GM12878 (cell line): Measurements from ENCODE around the gene ISCA2. TPM values are rescaled to one million over a fixed set of nuclear protein-coding genes. Genes with fewer than 3 reads are reported as not detected.

ENCODE experiments used
- ATAC-seq: fragments of 200-7000 bp; cut with Tn5 transposase; 3 replicates; pipeline ENCODE4 v1.9.1; 2020; ENCODE audit warnings: mild to moderate bottlenecking, moderate library complexity
- BruUV-seq: library from RNA; stranded (reverse); fragments of 400-500 nt; replicated peaks from 2 replicates; lab custom pipeline; 2021; lab: Mats Ljungman, UMichigan
- CTCF ChIA-PET: fragments of 300-600 bp; sonication (Branson Sonifier 250); formaldehyde crosslinking; extraction: SDS; loops from one replicate; lab custom pipeline; 2021; ENCODE audit warnings: inconsistent platforms; lab: Yijun Ruan, JAX
- POLR2A ChIA-PET: fragments of 350-600 bp; formaldehyde crosslinking; extraction: SDS; loops from one replicate; lab custom pipeline; 2021; ENCODE audit warnings: inconsistent platforms; lab: Charles Lee
- RAD21 ChIA-PET: fragments of 300-600 bp; sonication (Branson Sonifier 250); formaldehyde crosslinking; loops from one replicate; lab custom pipeline; 2023; ENCODE audit warnings: antibody characterized with exemption; ENCODE audit not compliant: unreplicated experiment; lab: Charles Lee
- SMC1A ChIA-PET: fragments of 300-600 bp; sonication (Branson Sonifier 250); formaldehyde crosslinking; loops from one replicate; lab custom pipeline; 2023; ENCODE audit not compliant: unreplicated experiment, uncharacterized antibody; lab: Charles Lee
- DNase-seq: peaks from one replicate; pipeline ENCODE4 v3.0.0-alpha.2; 2011; ENCODE audit warnings: low read depth, low spot score
- FAIRE-seq: peaks from 3 replicates; lab custom pipeline; 2011; peaks lifted over from hg19 to GRCh38; lab: Jason Lieb, UNC
- H2AFZ ChIP-seq: 2 replicates; pipeline ENCODE4 v1.6.0; 2011; ENCODE audit warnings: low read depth, low read length, control low read depth; ENCODE audit not compliant: control insufficient read depth
- H3K27ac ChIP-seq: 2 replicates; pipeline ENCODE4 v1.5.1; 2011; ENCODE audit warnings: control low read depth; ENCODE audit not compliant: control insufficient read depth, insufficient read depth
- H3K27me3 ChIP-seq, 2 experiments: replicated peaks in 1 of 2; 2 replicates each; pipeline versions ENCODE4 v1.6.0 to v1.6.1; 2011; ENCODE audit warnings: low read length in 1 of 2; ENCODE audit not compliant: control insufficient read depth in 2 of 2, insufficient read depth in 2 of 2
- H3K36me3 ChIP-seq, 2 experiments: 2 replicates each; pipeline ENCODE4 v1.5.1; 2011; ENCODE audit warnings: low read length in 1 of 2; ENCODE audit not compliant: control insufficient read depth in 2 of 2, insufficient read depth in 2 of 2
- H3K4me1 ChIP-seq: 2 replicates; pipeline ENCODE4 v1.6.1; 2011; ENCODE audit warnings: mild to moderate bottlenecking, low read length, moderate library complexity, mixed read lengths; ENCODE audit not compliant: control insufficient read depth, insufficient read depth
- H3K4me2 ChIP-seq: 2 replicates; pipeline ENCODE4 v1.6.0; 2011; ENCODE audit warnings: control low read depth; ENCODE audit not compliant: control insufficient read depth, insufficient read depth
- H3K4me3 ChIP-seq: fragments of 200-600 bp; sonication (generic); 2 replicates; pipeline ENCODE4 v1.5.1; 2016
- H3K79me2 ChIP-seq: 2 replicates; pipeline ENCODE4 v1.6.0; 2011; ENCODE audit warnings: low read length; ENCODE audit not compliant: control insufficient read depth, insufficient read depth
- H3K9ac ChIP-seq: 2 replicates; pipeline ENCODE4 v1.8.0; 2011; ENCODE audit warnings: low read length, control low read depth, mixed read lengths; ENCODE audit not compliant: control insufficient read depth, insufficient read depth
- H3K9me3 ChIP-seq: replicated peaks from 3 replicates; pipeline ENCODE4 v1.5.1; 2011; ENCODE audit warnings: mild to moderate bottlenecking, low read length; ENCODE audit not compliant: control insufficient read depth, insufficient read depth
- H4K20me1 ChIP-seq: 2 replicates; pipeline ENCODE4 v1.6.0; 2011; ENCODE audit not compliant: control insufficient read depth, insufficient read depth
- FOXM1 ChIP-seq: IDR thresholded peaks from 2 replicates; pipeline ENCODE4 v1.6.1; 2012; ENCODE audit warnings: low read depth, mild to moderate bottlenecking, inconsistent platforms, low read length, moderate library complexity
- JUNB ChIP-seq: IDR thresholded peaks from 2 replicates; pipeline ENCODE4 v1.6.1; 2016; ENCODE audit warnings: antibody characterized with exemption, mild to moderate bottlenecking
- PKNOX1 ChIP-seq: fragments of 450-650 bp; IDR thresholded peaks from 2 replicates; pipeline ENCODE4 v1.6.1; 2016; ENCODE audit warnings: mild to moderate bottlenecking
- PRDM15 ChIP-seq: fragments of 450-650 bp; formaldehyde crosslinking; IDR thresholded peaks from 2 replicates; pipeline ENCODE4 v1.4.0; 2020; ENCODE audit warnings: mild to moderate bottlenecking, moderate library complexity
- SMAD5 ChIP-seq: IDR thresholded peaks from 2 replicates; pipeline ENCODE4 v1.6.1; 2016; ENCODE audit warnings: antibody characterized with exemption, low read depth
- TBL1XR1 ChIP-seq: IDR thresholded peaks from 2 replicates; pipeline ENCODE4 v1.6.1; 2012; ENCODE audit warnings: low read depth, low read length, improper control_type of control experiment
- in situ Hi-C: fragments of 300-500 bp; cut with MboI; formaldehyde crosslinking; loops from 9 replicates; pipeline ENCODE4 v1.14.3; 2018; ENCODE audit warnings: mixed read lengths
- intact Hi-C: fragments of 100-400 bp; cut with micrococcal nuclease; formaldehyde crosslinking; loops from one replicate; pipeline ENCODE4 v1.14.2; 2022; ENCODE audit not compliant: unreplicated experiment
- polyA plus RNA-seq, 11 experiments: library from polyadenylated mRNA; depleted of rRNA in 4 of 11; unstranded in 6 of 11; stranded (reverse) in 5 of 11; fragments of >200 nt; fragmentation: Nextera tagmentation in 4 of 11; fragmentation: Illumina TruSeq in 1 of 11; extraction: Ambion mirVana in 4 of 11; extraction: Trizol in 1 of 11; gene quantifications; 1 replicate in 1 of 11; 2 replicates in 10 of 11; pipeline versions ENCODE4 v1.2.1 to v1.2.3, GENCODE V29; 2011 to 2016; ENCODE audit warnings: inconsistent platforms in 2 of 11, missing spikeins in 2 of 11, low read depth in 1 of 11
- total RNA-seq, 4 experiments: library from RNA; depleted of rRNA in 3 of 4; stranded (reverse); fragments of >200 nt in 3 of 4; fragmentation: Illumina TruSeq in 1 of 4; extraction: Trizol in 1 of 4; gene quantifications; 2 replicates each; pipeline versions ENCODE4 v1.2.1 to v1.2.3, GENCODE V29; 2013 to 2021
- TF ChIP-seq, protein P1 (sequence below): fragments of 450-650 bp; IDR thresholded peaks from 2 replicates; pipeline ENCODE4 v1.6.1; 2017; ENCODE audit warnings: mild to moderate bottlenecking, moderate library complexity
- TF ChIP-seq, protein P2 (sequence below): IDR thresholded peaks from 2 replicates; pipeline ENCODE4 v1.6.1; 2011; ENCODE audit warnings: low read depth, mild to moderate bottlenecking, low read length, moderate library complexity, borderline replicate concordance; ENCODE audit errors: extremely low read depth
- TF ChIP-seq, protein P3 (sequence below): fragments of 150-350 bp; IDR thresholded peaks from 2 replicates; pipeline ENCODE4 v1.6.1; 2016; ENCODE audit warnings: low read depth, low read length

ISCA2 gene
- total and polyA plus RNA-seq, 10 of the 15 experiments (the other 5 are each of a cell fraction or from before 2014, with no cell fraction given): 7.5 to 116 (median 32.5) TPM

- TF ChIP-seq, protein P1, sequence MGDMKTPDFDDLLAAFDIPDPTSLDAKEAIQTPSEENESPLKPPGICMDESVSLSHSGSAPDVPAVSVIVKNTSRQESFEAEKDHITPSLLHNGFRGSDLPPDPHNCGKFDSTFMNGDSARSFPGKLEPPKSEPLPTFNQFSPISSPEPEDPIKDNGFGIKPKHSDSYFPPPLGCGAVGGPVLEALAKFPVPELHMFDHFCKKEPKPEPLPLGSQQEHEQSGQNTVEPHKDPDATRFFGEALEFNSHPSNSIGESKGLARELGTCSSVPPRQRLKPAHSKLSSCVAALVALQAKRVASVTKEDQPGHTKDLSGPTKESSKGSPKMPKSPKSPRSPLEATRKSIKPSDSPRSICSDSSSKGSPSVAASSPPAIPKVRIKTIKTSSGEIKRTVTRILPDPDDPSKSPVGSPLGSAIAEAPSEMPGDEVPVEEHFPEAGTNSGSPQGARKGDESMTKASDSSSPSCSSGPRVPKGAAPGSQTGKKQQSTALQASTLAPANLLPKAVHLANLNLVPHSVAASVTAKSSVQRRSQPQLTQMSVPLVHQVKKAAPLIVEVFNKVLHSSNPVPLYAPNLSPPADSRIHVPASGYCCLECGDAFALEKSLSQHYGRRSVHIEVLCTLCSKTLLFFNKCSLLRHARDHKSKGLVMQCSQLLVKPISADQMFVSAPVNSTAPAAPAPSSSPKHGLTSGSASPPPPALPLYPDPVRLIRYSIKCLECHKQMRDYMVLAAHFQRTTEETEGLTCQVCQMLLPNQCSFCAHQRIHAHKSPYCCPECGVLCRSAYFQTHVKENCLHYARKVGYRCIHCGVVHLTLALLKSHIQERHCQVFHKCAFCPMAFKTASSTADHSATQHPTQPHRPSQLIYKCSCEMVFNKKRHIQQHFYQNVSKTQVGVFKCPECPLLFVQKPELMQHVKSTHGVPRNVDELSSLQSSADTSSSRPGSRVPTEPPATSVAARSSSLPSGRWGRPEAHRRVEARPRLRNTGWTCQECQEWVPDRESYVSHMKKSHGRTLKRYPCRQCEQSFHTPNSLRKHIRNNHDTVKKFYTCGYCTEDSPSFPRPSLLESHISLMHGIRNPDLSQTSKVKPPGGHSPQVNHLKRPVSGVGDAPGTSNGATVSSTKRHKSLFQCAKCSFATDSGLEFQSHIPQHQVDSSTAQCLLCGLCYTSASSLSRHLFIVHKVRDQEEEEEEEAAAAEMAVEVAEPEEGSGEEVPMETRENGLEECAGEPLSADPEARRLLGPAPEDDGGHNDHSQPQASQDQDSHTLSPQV: no peak
- TF ChIP-seq, protein P2, sequence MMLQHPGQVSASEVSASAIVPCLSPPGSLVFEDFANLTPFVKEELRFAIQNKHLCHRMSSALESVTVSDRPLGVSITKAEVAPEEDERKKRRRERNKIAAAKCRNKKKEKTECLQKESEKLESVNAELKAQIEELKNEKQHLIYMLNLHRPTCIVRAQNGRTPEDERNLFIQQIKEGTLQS: no peak
- TF ChIP-seq SMAD5 (no peak), TBL1XR1 (no peak)
Measured at GRCh38 chr14:74524076-74524811, 30.7 kb downstream of the ISCA2 start (continued).

GRCh38 chr14:74524812-74525135, 31.2 kb downstream of the ISCA2 start:
- H2AFZ ChIP-seq: no peak overlapping the region
- H3K4me1 ChIP-seq: peaks cover 5% of the 10 kb centered on the region
- SMC1A ChIA-PET: no interaction called here
- CTCF ChIA-PET: no interaction called here
- H3K9me3 ChIP-seq: no peaks in the 10 kb centered on the region
- POLR2A ChIA-PET: interaction anchor here (0.6 kb wide), 1 partner anchor 40 kb away, joined by 5 read pairs; no protein-coding TSS in a partner anchor
- no peak for DNase-seq
- in situ Hi-C loops: no loop called here
- RAD21 ChIA-PET: no interaction called here
- H3K9ac ChIP-seq: no peak overlapping the region
- ATAC-seq: no peak; the same call in 2 of the 3 replicates
- H3K27me3 ChIP-seq: no peaks in the 10 kb centered on the region; a peak in 2 of 4 replicates
- no peak overlapping the region for H3K27ac ChIP-seq
- H3K4me2 ChIP-seq: no peak overlapping the region
- BruUV-seq: no TSS peak
- intact Hi-C loops: no loop called here
- H4K20me1 ChIP-seq: no peaks in the 10 kb centered on the region
- H3K79me2 ChIP-seq: no peaks in the 10 kb centered on the region
- no peak for FAIRE-seq
- H3K4me3 ChIP-seq: no peak overlapping the region
- H3K36me3 ChIP-seq: no peaks in the 10 kb centered on the region
- TF ChIP-seq FOXM1: no peak
- TF ChIP-seq PRDM15 (CRISPR knock-in tag): no peak
- TF ChIP-seq, protein P3, sequence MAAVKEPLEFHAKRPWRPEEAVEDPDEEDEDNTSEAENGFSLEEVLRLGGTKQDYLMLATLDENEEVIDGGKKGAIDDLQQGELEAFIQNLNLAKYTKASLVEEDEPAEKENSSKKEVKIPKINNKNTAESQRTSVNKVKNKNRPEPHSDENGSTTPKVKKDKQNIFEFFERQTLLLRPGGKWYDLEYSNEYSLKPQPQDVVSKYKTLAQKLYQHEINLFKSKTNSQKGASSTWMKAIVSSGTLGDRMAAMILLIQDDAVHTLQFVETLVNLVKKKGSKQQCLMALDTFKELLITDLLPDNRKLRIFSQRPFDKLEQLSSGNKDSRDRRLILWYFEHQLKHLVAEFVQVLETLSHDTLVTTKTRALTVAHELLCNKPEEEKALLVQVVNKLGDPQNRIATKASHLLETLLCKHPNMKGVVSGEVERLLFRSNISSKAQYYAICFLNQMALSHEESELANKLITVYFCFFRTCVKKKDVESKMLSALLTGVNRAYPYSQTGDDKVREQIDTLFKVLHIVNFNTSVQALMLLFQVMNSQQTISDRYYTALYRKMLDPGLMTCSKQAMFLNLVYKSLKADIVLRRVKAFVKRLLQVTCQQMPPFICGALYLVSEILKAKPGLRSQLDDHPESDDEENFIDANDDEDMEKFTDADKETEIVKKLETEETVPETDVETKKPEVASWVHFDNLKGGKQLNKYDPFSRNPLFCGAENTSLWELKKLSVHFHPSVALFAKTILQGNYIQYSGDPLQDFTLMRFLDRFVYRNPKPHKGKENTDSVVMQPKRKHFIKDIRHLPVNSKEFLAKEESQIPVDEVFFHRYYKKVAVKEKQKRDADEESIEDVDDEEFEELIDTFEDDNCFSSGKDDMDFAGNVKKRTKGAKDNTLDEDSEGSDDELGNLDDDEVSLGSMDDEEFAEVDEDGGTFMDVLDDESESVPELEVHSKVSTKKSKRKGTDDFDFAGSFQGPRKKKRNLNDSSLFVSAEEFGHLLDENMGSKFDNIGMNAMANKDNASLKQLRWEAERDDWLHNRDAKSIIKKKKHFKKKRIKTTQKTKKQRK: no peak
- TF ChIP-seq PKNOX1: no peak
- TF ChIP-seq JUNB: no peak
